GM19023 (cell line): ENCODE data around the gene PIGU.
"Not testable (repeated sequence)": the region's sequence is repeated elsewhere in the genome, so short reads cannot be mapped to it uniquely, and the experiment has no call there.

Experiments used
- ATAC-seq: cut with Tn5 transposase; IDR thresholded peaks from one replicate; pipeline ENCODE4 v1.9.1; 2021; ENCODE audit warnings: mild to moderate bottlenecking, moderate library complexity; ENCODE audit not compliant: unreplicated experiment

PIGU gene

GRCh38 chr20:34624629-34625028 is 52.3 kb downstream of the PIGU start:
- no peak for ATAC-seq

GRCh38 chr20:34622821-34623451 is 54.0 kb downstream of the PIGU start:
- ATAC-seq = no peak

GRCh38 chr20:34621383-34622367 is 55.2 kb downstream of the PIGU start:
- no peak for ATAC-seq

- no peak for ATAC-seq
These were observed 55.9 kb downstream of the PIGU start for GRCh38 chr20:34621036-34621343.

GRCh38 chr20:34618676-34619075 is 58.2 kb downstream of the PIGU start:
- no peak for ATAC-seq

- not testable (repeated sequence) for ATAC-seq
These were observed 60.0 kb downstream of the PIGU start for GRCh38 chr20:34616913-34617312.

- ATAC-seq = no peak
These were observed 61.4 kb downstream of the PIGU start for GRCh38 chr20:34615477-34615876.

GRCh38 chr20:34611976-34612375 is 64.9 kb downstream of the PIGU start:
- not testable (repeated sequence) for ATAC-seq

- no peak for ATAC-seq
These were observed 69.8 kb downstream of the PIGU start for GRCh38 chr20:34607066-34607465.

- ATAC-seq = no peak
These were observed 71.7 kb downstream of the PIGU start for GRCh38 chr20:34604980-34605788.

- ATAC-seq = no peak
These were observed 75.8 kb downstream of the PIGU start for GRCh38 chr20:34600892-34601653.

GRCh38 chr20:34595377-34596184 is 81.3 kb downstream of the PIGU start:
- ATAC-seq = no peak

GRCh38 chr20:34586488-34587163 is 90.3 kb downstream of the PIGU start:
- no peak for ATAC-seq

GRCh38 chr20:34585019-34585418 is 91.9 kb downstream of the PIGU start:
- ATAC-seq = no peak

GRCh38 chr20:34583544-34583943 is 93.3 kb downstream of the PIGU start:
- no peak for ATAC-seq

GRCh38 chr20:34582911-34583310 is 94.0 kb downstream of the PIGU start:
- no peak for ATAC-seq

GRCh38 chr20:34582221-34582620 is 94.7 kb downstream of the PIGU start:
- no peak for ATAC-seq

- peak; percentile 45 for ATAC-seq
These were observed 95.3 kb downstream of the PIGU start for GRCh38 chr20:34581341-34582184.
